DOHH2 (cell line): ENCODE results near the gene CPNE9.

Experiments used
- H3F3A ChIP-seq: fragments of 200-600 bp; sonication (generic), shearing (Covaris generic); 2 replicates; pipeline ENCODE4 v1.6.0; 2016; ENCODE audit warnings: antibody characterized with exemption, mild to moderate bottlenecking; ENCODE audit not compliant: control insufficient read depth, insufficient read depth
- H3K27ac ChIP-seq: fragments of 200-600 bp; sonication (generic); 2 replicates; pipeline ENCODE4 v1.5.1; 2014; ENCODE audit warnings: low read depth, mild to moderate bottlenecking, low read length, moderate library complexity
- H3K27me3 ChIP-seq: fragments of 200-600 bp; sonication (generic); 2 replicates; pipeline ENCODE4 v1.6.1; 2014; ENCODE audit warnings: mild to moderate bottlenecking, low read length, mixed read lengths; ENCODE audit not compliant: control insufficient read depth
- H3K36me3 ChIP-seq: fragments of 200-600 bp; sonication (generic); 2 replicates; pipeline ENCODE4 v1.6.1; 2014; ENCODE audit warnings: mild to moderate bottlenecking, low read length, moderate library complexity, mixed read lengths; ENCODE audit not compliant: control insufficient read depth
- H3K4me1 ChIP-seq: fragments of 200-600 bp; sonication (generic); 2 replicates; pipeline ENCODE4 v1.6.1; 2014; ENCODE audit warnings: mild to moderate bottlenecking, low read length, mixed read lengths; ENCODE audit not compliant: control insufficient read depth
- H3K4me2 ChIP-seq: fragments of 200-600 bp; sonication (generic); 2 replicates; pipeline ENCODE4 v1.6.0; 2014; ENCODE audit warnings: mild to moderate bottlenecking, low read length, moderate library complexity
- H3K4me3 ChIP-seq: fragments of 200-600 bp; sonication (generic); 2 replicates; pipeline ENCODE4 v1.5.1; 2014; ENCODE audit warnings: mild to moderate bottlenecking, low read length, mixed read lengths
- H3K79me2 ChIP-seq: fragments of 200-600 bp; sonication (generic); 2 replicates; pipeline ENCODE4 v1.6.1; 2014; ENCODE audit warnings: mild to moderate bottlenecking, low read length, mixed read lengths; ENCODE audit not compliant: control insufficient read depth
- H3K9me2 ChIP-seq: fragments of 200-600 bp; sonication (generic); replicated peaks from 2 replicates; pipeline ENCODE4 v1.6.1; 2014; ENCODE audit warnings: mild to moderate bottlenecking, low read length, mixed read lengths; ENCODE audit not compliant: control insufficient read depth
- H3K9me3 ChIP-seq: fragments of 200-600 bp; sonication (generic); 2 replicates; pipeline ENCODE4 v1.6.1; 2014; ENCODE audit warnings: antibody characterized with exemption, low read length, mixed read lengths; ENCODE audit not compliant: control insufficient read depth, insufficient read depth
- H4K20me1 ChIP-seq: fragments of 200-600 bp; sonication (generic); 2 replicates; pipeline ENCODE4 v1.6.0; 2014; ENCODE audit warnings: low read depth, mild to moderate bottlenecking, antibody characterized with exemption, low read length, moderate library complexity; ENCODE audit not compliant: control insufficient read depth, insufficient read depth
- EZH2phosphoT487 ChIP-seq: fragments of 200-600 bp; sonication (generic); IDR thresholded peaks from 2 replicates; pipeline ENCODE4 v1.6.1; 2017; ENCODE audit warnings: borderline replicate concordance, mild to moderate bottlenecking, antibody characterized with exemption, low read length, moderate library complexity, mixed read lengths
- TF ChIP-seq, protein P1 (sequence below): fragments of 200-600 bp; sonication (generic); IDR thresholded peaks from one replicate; pipeline ENCODE4 v1.5.1; 2014; ENCODE audit warnings: antibody characterized with exemption, mild to moderate bottlenecking, low read depth, low read length; ENCODE audit not compliant: poor library complexity, severe bottlenecking

CPNE9 gene

DNA sequence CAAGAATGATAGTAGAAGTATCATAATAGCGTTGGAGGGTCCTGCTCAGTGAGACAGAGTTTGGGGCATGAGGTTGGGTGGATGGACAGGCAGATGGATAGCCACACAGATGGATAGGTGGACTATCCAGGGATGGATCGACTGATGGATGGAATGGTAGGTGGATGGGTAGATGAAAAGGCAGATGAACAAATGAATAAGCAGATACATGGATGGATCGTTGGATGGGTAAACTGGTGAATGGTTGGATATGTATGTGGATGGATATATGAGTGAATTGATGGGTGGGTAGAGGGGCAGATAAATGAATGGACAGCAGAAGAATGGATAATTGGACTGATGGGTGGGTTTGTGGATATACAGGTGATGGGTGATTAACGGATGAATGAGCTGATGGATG is 9.5 kb downstream of the CPNE9 start:
- TF ChIP-seq EZH2phosphoT487: no peak
- TF ChIP-seq, protein P1, sequence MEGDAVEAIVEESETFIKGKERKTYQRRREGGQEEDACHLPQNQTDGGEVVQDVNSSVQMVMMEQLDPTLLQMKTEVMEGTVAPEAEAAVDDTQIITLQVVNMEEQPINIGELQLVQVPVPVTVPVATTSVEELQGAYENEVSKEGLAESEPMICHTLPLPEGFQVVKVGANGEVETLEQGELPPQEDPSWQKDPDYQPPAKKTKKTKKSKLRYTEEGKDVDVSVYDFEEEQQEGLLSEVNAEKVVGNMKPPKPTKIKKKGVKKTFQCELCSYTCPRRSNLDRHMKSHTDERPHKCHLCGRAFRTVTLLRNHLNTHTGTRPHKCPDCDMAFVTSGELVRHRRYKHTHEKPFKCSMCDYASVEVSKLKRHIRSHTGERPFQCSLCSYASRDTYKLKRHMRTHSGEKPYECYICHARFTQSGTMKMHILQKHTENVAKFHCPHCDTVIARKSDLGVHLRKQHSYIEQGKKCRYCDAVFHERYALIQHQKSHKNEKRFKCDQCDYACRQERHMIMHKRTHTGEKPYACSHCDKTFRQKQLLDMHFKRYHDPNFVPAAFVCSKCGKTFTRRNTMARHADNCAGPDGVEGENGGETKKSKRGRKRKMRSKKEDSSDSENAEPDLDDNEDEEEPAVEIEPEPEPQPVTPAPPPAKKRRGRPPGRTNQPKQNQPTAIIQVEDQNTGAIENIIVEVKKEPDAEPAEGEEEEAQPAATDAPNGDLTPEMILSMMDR: no peak
- Histone ChIP-seq H3K9me2 (no peaks in the 10 kb centered on the region), H3K4me2 (no peak overlapping the region), H3K27ac (no peak overlapping the region), H3F3A (no peaks in the 10 kb centered on the region), H3K27me3 (peaks cover 8% of the 10 kb centered on the region; the same call in 1 of the 2 replicates), H4K20me1 (no peaks in the 10 kb centered on the region), H3K4me1 (peaks cover 9% of the 10 kb centered on the region), H3K9me3 (no peaks in the 10 kb centered on the region), H3K4me3 (no peak overlapping the region), H3K36me3 (no peaks in the 10 kb centered on the region), H3K79me2 (no peaks in the 10 kb centered on the region)

DNA sequence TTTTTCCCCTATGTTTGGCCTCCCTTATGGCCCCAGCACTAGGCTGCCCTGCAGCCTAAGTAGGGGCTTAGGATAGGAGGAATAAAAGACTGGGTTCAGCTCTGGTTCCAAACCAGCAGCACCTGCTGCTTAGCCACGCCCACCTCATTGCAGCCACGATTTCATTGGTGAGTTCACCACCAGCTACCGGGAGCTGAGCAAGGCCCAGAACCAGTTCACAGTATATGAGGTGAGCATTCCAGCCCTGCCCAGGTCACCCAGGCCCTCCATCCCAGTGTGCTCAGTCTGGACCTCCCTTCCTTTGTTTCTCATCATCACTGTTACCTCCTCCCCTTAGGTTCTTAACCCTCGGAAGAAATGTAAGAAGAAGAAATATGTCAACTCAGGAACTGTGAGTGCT is 11.5 kb downstream of the CPNE9 start:
- Histone ChIP-seq H3K36me3 (no peaks in the 10 kb centered on the region), H3K9me2 (no peaks in the 10 kb centered on the region), H3K27me3 (peaks cover 8% of the 10 kb centered on the region; the same call in 1 of the 2 replicates), H4K20me1 (no peaks in the 10 kb centered on the region), H3K4me2 (no peak overlapping the region), H3K79me2 (no peaks in the 10 kb centered on the region), H3K4me1 (peaks cover 9% of the 10 kb centered on the region), H3K27ac (no peak overlapping the region), H3K9me3 (no peaks in the 10 kb centered on the region), H3F3A (no peaks in the 10 kb centered on the region), H3K4me3 (no peak overlapping the region)
- TF ChIP-seq, protein P1: no peak
- no peak for TF ChIP-seq EZH2phosphoT487

DNA sequence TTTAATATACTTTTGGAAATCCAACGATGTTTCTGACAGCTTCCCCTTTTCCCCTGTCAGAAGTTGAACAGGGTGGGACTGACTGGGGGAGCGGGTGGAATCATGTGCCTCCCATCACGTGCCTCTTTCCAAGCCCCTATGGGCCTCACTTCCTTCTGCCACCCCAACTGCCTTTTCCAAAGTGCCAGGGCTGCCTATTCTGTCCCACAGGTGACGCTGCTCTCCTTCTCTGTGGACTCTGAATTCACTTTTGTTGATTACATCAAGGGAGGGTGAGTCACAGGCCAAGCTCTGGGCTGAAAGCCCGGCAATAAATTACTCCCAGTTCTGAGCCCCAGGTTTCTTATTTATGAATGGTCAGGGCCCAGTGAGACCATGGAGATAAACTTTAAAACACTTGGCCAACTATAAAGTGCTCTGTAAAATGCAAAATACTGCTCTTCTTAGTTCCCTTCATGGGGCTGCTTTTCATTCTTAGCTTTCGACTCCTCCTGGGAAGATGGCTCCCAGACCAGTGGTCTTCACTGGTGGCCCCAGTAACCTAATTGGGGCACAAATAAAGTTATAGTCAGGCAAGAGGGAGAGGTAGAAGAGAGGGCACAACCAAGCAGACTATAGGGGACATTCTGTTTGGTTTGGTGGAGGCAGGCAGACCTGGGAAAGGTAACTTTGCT is 12.3 kb downstream of the CPNE9 start:
- Histone ChIP-seq H3K4me2 (no peak overlapping the region), H3K79me2 (no peaks in the 10 kb centered on the region), H3F3A (no peaks in the 10 kb centered on the region), H3K9me3 (no peaks in the 10 kb centered on the region), H3K36me3 (no peaks in the 10 kb centered on the region), H3K4me3 (no peak overlapping the region), H3K4me1 (peaks cover 12% of the 10 kb centered on the region), H4K20me1 (no peaks in the 10 kb centered on the region), H3K27me3 (peaks cover 8% of the 10 kb centered on the region; the same call in 1 of the 2 replicates), H3K9me2 (no peaks in the 10 kb centered on the region), H3K27ac (no peak overlapping the region)
- TF ChIP-seq, protein P1: no peak
- TF ChIP-seq EZH2phosphoT487: no peak
